GM23248 (cell line): ENCODE results near the gene NRG3. TPM values are rescaled to one million over a fixed set of nuclear protein-coding genes. Genes with fewer than 3 reads are reported as not detected.

Experiments used
- DNase-seq: peaks from one replicate; pipeline ENCODE4 v3.0.0-alpha.2; 2015
- H2AFZ ChIP-seq: fragments of 200-600 bp; sonication (generic); 2 replicates; pipeline ENCODE4 v1.6.1; 2016; ENCODE audit warnings: antibody characterized with exemption
- H3F3A ChIP-seq: fragments of 200-600 bp; sonication (generic); 2 replicates; pipeline ENCODE4 v1.6.1; 2016; ENCODE audit warnings: mild to moderate bottlenecking, antibody characterized with exemption, mixed run types; ENCODE audit not compliant: insufficient read depth
- H3K27ac ChIP-seq: fragments of 200-600 bp; sonication (generic); 2 replicates; pipeline ENCODE4 v1.5.1; 2016; ENCODE audit warnings: mild to moderate bottlenecking
- H3K27me3 ChIP-seq: fragments of 200-600 bp; sonication (generic); replicated peaks from 2 replicates; pipeline ENCODE4 v1.6.1; 2016; ENCODE audit warnings: mild to moderate bottlenecking; ENCODE audit not compliant: insufficient read depth
- H3K36me3 ChIP-seq: fragments of 200-600 bp; sonication (generic); 2 replicates; pipeline ENCODE4 v1.6.1; 2016; ENCODE audit warnings: low read depth, mild to moderate bottlenecking
- H3K4me1 ChIP-seq: fragments of 200-600 bp; sonication (generic); 2 replicates; pipeline ENCODE4 v1.6.1; 2016; ENCODE audit warnings: mild to moderate bottlenecking; ENCODE audit not compliant: insufficient read depth
- H3K4me2 ChIP-seq: fragments of 200-600 bp; sonication (generic); one replicate; pipeline ENCODE4 v1.6.1; 2016; ENCODE audit warnings: mild to moderate bottlenecking; ENCODE audit not compliant: unreplicated experiment
- H3K4me3 ChIP-seq: fragments of 200-600 bp; sonication (generic); 2 replicates; pipeline ENCODE4 v1.5.1; 2016; ENCODE audit warnings: mild to moderate bottlenecking
- H3K79me2 ChIP-seq: fragments of 200-600 bp; sonication (generic); 2 replicates; pipeline ENCODE4 v1.6.1; 2016; ENCODE audit warnings: mild to moderate bottlenecking; ENCODE audit not compliant: insufficient read depth
- H3K9ac ChIP-seq: fragments of 200-600 bp; sonication (generic); 2 replicates; pipeline ENCODE4 v1.6.1; 2016; ENCODE audit warnings: mild to moderate bottlenecking
- H3K9me2 ChIP-seq: fragments of 200-600 bp; sonication (generic); 2 replicates; pipeline ENCODE4 v1.6.1; 2016; ENCODE audit warnings: mixed run types, mild to moderate bottlenecking, moderate library complexity; ENCODE audit not compliant: insufficient read depth
- H3K9me3 ChIP-seq: fragments of 200-600 bp; sonication (generic); one replicate; pipeline ENCODE4 v1.6.1; 2017; ENCODE audit warnings: low read depth
- H4K20me1 ChIP-seq: fragments of 200-600 bp; sonication (generic); 2 replicates; pipeline ENCODE4 v1.6.0; 2016; ENCODE audit not compliant: insufficient read depth
- EZH2 ChIP-seq: fragments of 200-600 bp; sonication (generic); IDR thresholded peaks from 2 replicates; pipeline ENCODE4 v1.6.1; 2018; ENCODE audit warnings: antibody characterized with exemption, mild to moderate bottlenecking; ENCODE audit not compliant: insufficient read depth, poor library complexity, severe bottlenecking
- EZH2phosphoT487 ChIP-seq: fragments of 200-600 bp; sonication (generic); IDR thresholded peaks from 2 replicates; pipeline ENCODE4 v1.6.1; 2018; ENCODE audit warnings: antibody characterized with exemption, moderate library complexity, mild to moderate bottlenecking, low read depth; ENCODE audit not compliant: insufficient read depth
- WGBS, 2 experiments: methylation state at CpG; one replicate each; pipeline ENCODE4 v1.1.6; 2015 to 2017; ENCODE audit warnings: low lambda C conversion rate in 2 of 2, low coverage in 1 of 2; ENCODE audit errors: missing lambda C conversion rate in 2 of 2; 5-methylcytosine and 5-hydroxymethylcytosine counted together
- in situ Hi-C: fragments of 300-500 bp; cut with MboI; formaldehyde crosslinking; loops from 2 replicates; pipeline ENCODE4 v1.15.0; 2020
- polyA plus RNA-seq: library from polyadenylated mRNA; unstranded; fragments of >200 nt; fragmentation: Nextera tagmentation; extraction: Ambion mirVana; gene quantifications from 2 replicates; pipeline ENCODE4 v1.2.1, GENCODE V29; 2016
- total RNA-seq: library from RNA; depleted of rRNA; stranded (reverse); fragments of >200 nt; shearing (Covaris generic); gene quantifications from 2 replicates; pipeline ENCODE4 v1.2.3, GENCODE V29; 2014

NRG3 gene
- total and polyA plus RNA-seq, 2 experiments from 2014 or later = not detected

DNA sequence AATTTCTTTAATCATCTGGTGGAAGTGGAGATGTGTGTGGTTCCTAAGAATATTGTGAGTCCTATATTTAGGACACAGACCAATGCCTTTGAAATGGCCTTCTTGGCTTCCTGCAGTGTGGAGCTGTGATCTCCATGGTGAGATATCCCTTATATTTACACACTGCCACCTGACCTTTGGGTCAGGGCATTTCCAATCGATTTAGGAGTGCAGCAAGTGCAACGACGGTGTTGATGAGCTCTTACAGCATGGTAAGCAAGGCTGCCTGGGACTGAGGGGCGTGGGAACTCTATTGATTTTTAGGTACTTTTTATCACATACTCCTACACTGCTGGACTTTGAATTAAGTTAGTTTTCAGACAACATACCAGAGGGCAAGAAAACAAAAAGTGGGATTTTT is 146.0 kb downstream of the NRG3 start:
- Histone ChIP-seq H3K9ac (no peak overlapping the region), H4K20me1 (no peaks in the 10 kb centered on the region), H3F3A (no peaks in the 10 kb centered on the region), H3K36me3 (no peaks in the 10 kb centered on the region), H2AFZ (no peak overlapping the region), H3K27me3 (no peaks in the 10 kb centered on the region), H3K9me3 (no peaks in the 10 kb centered on the region), H3K4me2 (no peak overlapping the region), H3K9me2 (no peaks in the 10 kb centered on the region), H3K4me3 (no peak overlapping the region), H3K4me1 (no peaks in the 10 kb centered on the region), H3K27ac (no peak overlapping the region), H3K79me2 (no peaks in the 10 kb centered on the region)
- 18 to 34% methylated on average over 4 of the region's 4 CpGs for WGBS, 2 experiments
- TF ChIP-seq EZH2phosphoT487 (no peak), EZH2 (no peak)
- in situ Hi-C loops = no loop called here
- no peak for DNase-seq

DNA sequence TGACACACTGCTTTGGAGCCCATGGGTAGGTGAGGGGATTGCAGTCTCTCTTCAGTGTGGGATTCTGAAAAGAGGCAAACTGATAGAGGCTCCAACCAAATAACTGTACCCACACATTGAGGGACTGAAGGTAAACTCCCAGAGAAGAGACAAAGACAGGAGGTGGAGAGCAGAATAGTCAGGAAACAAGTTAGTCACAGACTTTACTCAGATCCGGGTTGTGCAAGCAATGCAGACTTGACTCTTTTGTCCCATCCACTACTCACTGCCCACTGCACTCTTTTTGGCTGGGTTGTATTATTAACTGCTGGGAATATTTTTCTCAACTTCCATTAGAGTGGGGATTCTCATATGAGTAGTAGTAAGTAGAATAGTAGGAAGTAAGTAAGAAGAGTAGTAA is 152.7 kb downstream of the NRG3 start:
- no peak overlapping the region for H2AFZ ChIP-seq
- no peak for DNase-seq
- in situ Hi-C loops = no loop called here
- TF ChIP-seq EZH2phosphoT487 = no peak
- TF ChIP-seq EZH2 = no peak
- no peaks in the 10 kb centered on the region for H3K9me2 ChIP-seq
- H4K20me1 ChIP-seq = no peaks in the 10 kb centered on the region
- no peaks in the 10 kb centered on the region for H3K4me1 ChIP-seq
- WGBS, 2 experiments = 20 to 30% methylated on average over 1 of the region's 1 CpG
- H3K36me3 ChIP-seq = no peaks in the 10 kb centered on the region
- H3K4me3 ChIP-seq = no peak overlapping the region
- H3K4me2 ChIP-seq = no peak overlapping the region
- H3K79me2 ChIP-seq = no peaks in the 10 kb centered on the region
- H3K9ac ChIP-seq = no peak overlapping the region
- no peaks in the 10 kb centered on the region for H3K27me3 ChIP-seq
- H3F3A ChIP-seq = no peaks in the 10 kb centered on the region
- no peaks in the 10 kb centered on the region for H3K9me3 ChIP-seq
- no peak overlapping the region for H3K27ac ChIP-seq

DNA sequence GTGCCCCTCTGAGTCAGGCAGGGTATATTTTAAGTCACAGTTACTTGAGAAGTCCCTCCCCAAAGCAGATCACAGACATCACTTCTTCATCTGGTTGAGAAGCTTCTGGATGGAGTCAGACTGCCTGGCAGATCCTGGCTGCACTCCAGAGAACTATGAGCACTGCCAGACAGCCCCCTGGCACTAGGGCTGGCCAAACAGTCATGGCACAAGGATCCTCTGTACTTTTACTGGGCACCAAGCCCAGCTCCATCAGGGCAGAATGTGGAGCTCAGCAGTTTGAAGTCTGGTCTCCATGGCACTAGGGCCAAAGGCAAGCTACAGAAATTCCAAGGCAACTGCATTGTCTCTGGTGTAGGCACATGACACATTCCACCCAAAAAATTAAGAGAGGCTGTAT is 162.1 kb downstream of the NRG3 start:
- Histone ChIP-seq H3K4me3 (no peak overlapping the region), H3K27me3 (no peaks in the 10 kb centered on the region), H3F3A (no peaks in the 10 kb centered on the region), H3K79me2 (no peaks in the 10 kb centered on the region), H4K20me1 (no peaks in the 10 kb centered on the region), H3K9me3 (no peaks in the 10 kb centered on the region), H2AFZ (no peak overlapping the region), H3K9ac (no peak overlapping the region), H3K4me1 (no peaks in the 10 kb centered on the region), H3K36me3 (no peaks in the 10 kb centered on the region), H3K9me2 (no peaks in the 10 kb centered on the region), H3K4me2 (no peak overlapping the region), H3K27ac (no peak overlapping the region)
- TF ChIP-seq EZH2 (no peak), EZH2phosphoT487 (no peak)
- DNase-seq = no peak
- in situ Hi-C loops = no loop called here

DNA sequence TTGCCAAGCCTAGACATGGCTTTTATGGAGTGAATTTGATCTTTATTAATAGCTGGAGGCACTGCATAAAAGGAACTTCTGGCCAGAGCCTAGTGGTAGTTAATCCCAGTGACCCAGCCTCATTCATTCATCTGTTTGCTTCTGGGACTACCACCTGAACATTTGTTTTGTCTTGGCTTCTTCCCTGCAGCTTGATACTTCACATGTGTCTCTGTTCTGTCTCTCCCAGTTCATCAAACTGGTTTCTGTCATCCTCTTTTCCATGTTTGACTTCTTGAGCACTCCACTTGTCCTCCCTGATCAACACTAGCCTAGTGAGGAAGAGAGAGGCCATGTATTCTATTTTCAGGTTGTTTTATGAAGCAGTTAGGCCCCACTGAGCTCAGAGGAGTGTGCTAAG is 163.6 kb downstream of the NRG3 start:
- H3K9me3 ChIP-seq = no peaks in the 10 kb centered on the region
- no peak overlapping the region for H2AFZ ChIP-seq
- TF ChIP-seq EZH2phosphoT487 = no peak
- TF ChIP-seq EZH2 = no peak
- no peaks in the 10 kb centered on the region for H4K20me1 ChIP-seq
- H3F3A ChIP-seq = no peaks in the 10 kb centered on the region
- H3K4me1 ChIP-seq = no peaks in the 10 kb centered on the region
- no peaks in the 10 kb centered on the region for H3K27me3 ChIP-seq
- no peaks in the 10 kb centered on the region for H3K9me2 ChIP-seq
- H3K4me3 ChIP-seq = no peak overlapping the region
- H3K9ac ChIP-seq = no peak overlapping the region
- no peak for DNase-seq
- H3K79me2 ChIP-seq = no peaks in the 10 kb centered on the region
- in situ Hi-C loops = no loop called here
- no peak overlapping the region for H3K4me2 ChIP-seq
- no peaks in the 10 kb centered on the region for H3K36me3 ChIP-seq
- H3K27ac ChIP-seq = no peak overlapping the region

DNA sequence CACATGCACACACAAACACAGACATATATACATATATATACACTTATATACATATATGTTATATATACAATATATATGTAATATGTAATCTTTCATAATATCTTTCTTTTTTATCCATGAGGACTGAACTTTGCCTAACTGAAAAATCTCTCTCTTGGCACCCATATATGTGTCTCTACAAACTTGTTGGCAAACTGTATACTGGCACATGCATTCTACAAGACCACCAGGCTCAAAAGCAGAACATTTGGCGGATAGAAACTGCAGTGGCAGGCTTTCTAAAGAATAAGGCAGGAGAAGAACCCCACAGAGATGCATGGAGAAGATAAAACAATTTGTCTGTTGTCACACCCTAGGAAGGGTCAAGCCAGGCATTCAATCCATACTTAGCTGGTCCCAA is 165.3 kb downstream of the NRG3 start:
- H3K36me3 ChIP-seq = no peaks in the 10 kb centered on the region
- H3K9ac ChIP-seq = no peak overlapping the region
- no peaks in the 10 kb centered on the region for H3K9me3 ChIP-seq
- no peak overlapping the region for H3K4me2 ChIP-seq
- no peaks in the 10 kb centered on the region for H4K20me1 ChIP-seq
- no peaks in the 10 kb centered on the region for H3K4me1 ChIP-seq
- no peak overlapping the region for H3K27ac ChIP-seq
- no peak for DNase-seq
- TF ChIP-seq EZH2 (no peak), EZH2phosphoT487 (no peak)
- H2AFZ ChIP-seq = no peak overlapping the region
- no peak overlapping the region for H3K4me3 ChIP-seq
- WGBS, 2 experiments = 5 to 6% methylated on average over 1 of the region's 1 CpG
- no peaks in the 10 kb centered on the region for H3K79me2 ChIP-seq
- H3K9me2 ChIP-seq = no peaks in the 10 kb centered on the region
- in situ Hi-C loops = no loop called here
- H3F3A ChIP-seq = no peaks in the 10 kb centered on the region
- no peaks in the 10 kb centered on the region for H3K27me3 ChIP-seq
